Hypothalamus (tissue), 51 donors: Measurements from ENCODE around the gene SERINC1.

Experiments
- DNase-seq, 51 donors: peaks; one replicate each; lab custom pipeline; 2025; lab: John Stamatoyannopoulos, UW

Gene SERINC1

DNA sequence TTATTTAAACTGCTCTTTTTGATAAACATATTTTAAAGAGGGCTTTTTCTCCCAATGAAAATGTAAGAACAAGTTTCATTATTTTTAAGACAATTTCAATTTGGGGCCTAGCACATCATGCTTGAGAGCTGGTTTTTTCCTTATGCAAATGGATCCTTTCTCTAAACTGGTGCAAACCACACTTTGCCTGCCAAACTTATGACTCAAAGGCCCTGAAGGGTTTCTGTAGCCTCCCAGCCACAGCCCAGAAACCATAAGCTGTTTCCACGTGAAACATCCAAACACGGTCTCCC is 72.6 kb downstream of the SERINC1 start:
- no peak for DNase-seq

DNA sequence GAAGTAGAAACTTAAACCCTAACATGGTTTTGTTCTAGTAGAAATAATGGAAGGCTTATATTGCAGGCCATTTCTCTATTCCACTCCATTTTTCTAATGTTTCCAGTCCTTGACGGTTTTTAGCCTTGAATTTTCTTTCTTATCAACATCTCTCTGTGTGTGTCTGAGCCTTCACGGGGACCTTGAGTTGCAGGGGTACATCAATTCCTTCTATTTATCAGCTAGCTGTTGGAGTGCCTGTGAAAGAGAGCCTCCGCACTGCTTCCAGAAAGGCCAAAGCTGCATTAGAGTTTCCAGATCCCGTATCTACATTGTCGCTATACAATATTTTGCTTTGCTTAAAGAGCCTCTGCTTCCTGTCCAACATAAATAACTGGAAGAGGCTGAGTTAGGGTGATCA is 77.6 kb downstream of the SERINC1 start:
- DNase-seq: no peak

DNA sequence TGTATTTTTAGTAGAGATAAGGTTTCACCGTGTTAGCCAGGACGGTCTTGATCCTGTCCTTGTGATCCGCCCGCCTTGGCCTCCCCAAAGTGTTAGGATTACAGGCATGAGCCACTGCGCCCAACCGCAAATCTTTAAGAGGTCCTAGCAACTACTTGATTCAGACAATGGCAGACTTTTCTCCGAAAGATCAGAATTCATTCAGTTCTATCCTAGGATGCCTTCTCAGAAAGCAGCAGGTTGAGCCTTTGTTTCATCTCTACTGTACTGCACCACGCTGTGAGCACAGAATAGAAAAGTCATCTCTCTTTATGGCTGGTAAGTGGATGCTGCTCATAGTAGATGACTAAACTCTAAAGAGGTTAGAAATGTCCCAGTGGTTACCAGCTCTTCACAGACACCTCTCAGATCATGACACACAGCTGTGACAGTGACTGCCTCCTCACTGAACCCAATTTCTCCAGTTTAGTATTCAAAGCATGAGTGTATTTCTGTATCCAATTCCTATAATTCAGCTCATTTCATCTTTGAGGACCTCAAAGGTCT is 78.2 kb downstream of the SERINC1 start:
- DNase-seq: no peak
